GM23338 (cell line): ENCODE results near the gene NXN.

Experiments
- CREB1 ChIP-seq: fragments of 250-450 bp; sonication (Bioruptor Pico); IDR thresholded peaks from 2 replicates; pipeline ENCODE4 v1.5.0; 2020; ENCODE audit warnings: low read depth, mild to moderate bottlenecking, moderate library complexity
- CTCF ChIP-seq, 2 experiments: fragments of 200-600 bp in 1 of 2; sonication (generic) in 1 of 2; conservative IDR thresholded peaks; 2 replicates each; pipeline versions ENCODE4 v1.5.1 to v1.6.1; 2016 to 2017; ENCODE audit warnings: antibody characterized with exemption in 2 of 2, low read depth in 2 of 2, mild to moderate bottlenecking in 2 of 2, moderate library complexity in 1 of 2
- ETS1 ChIP-seq: IDR thresholded peaks from 2 replicates; pipeline ENCODE4 v1.6.1; 2016; ENCODE audit warnings: antibody characterized with exemption
- EZH2 ChIP-seq: fragments of 200-600 bp; sonication (generic); IDR thresholded peaks from one replicate; pipeline ENCODE4 v1.8.0; 2017; ENCODE audit warnings: antibody characterized with exemption, mild to moderate bottlenecking, low read depth; ENCODE audit not compliant: unreplicated experiment
- EZH2phosphoT487 ChIP-seq: fragments of 200-600 bp; sonication (generic); IDR thresholded peaks from one replicate; pipeline ENCODE4 v1.8.1; 2018; ENCODE audit warnings: antibody characterized with exemption; ENCODE audit not compliant: unreplicated experiment
- JUNB ChIP-seq: IDR thresholded peaks from one replicate; pipeline ENCODE4 v1.6.1; 2016; ENCODE audit warnings: antibody characterized with exemption; ENCODE audit not compliant: unreplicated experiment
- NANOG ChIP-seq: IDR thresholded peaks from 2 replicates; pipeline ENCODE4 v1.6.1; 2016; ENCODE audit warnings: antibody characterized with exemption, borderline replicate concordance
- POLR2AphosphoS5 ChIP-seq: IDR thresholded peaks from 2 replicates; pipeline ENCODE4 v1.6.1; 2016; ENCODE audit warnings: antibody characterized with exemption, low read depth
- REST ChIP-seq: IDR thresholded peaks from one replicate; pipeline ENCODE4 v1.6.1; 2018; ENCODE audit warnings: antibody characterized with exemption; ENCODE audit not compliant: unreplicated experiment
- STAT1 ChIP-seq: IDR thresholded peaks from one replicate; pipeline ENCODE4 v1.6.1; 2016; ENCODE audit warnings: antibody characterized with exemption; ENCODE audit not compliant: unreplicated experiment
- ZNF114 ChIP-seq: fragments of 250-450 bp; sonication (Bioruptor Pico); IDR thresholded peaks from 2 replicates; pipeline ENCODE4 v1.5.0; 2020; ENCODE audit warnings: mild to moderate bottlenecking, moderate library complexity
- ZNF331 ChIP-seq: fragments of 250-450 bp; sonication (Bioruptor Pico); IDR thresholded peaks from 2 replicates; pipeline ENCODE4 v1.5.0; 2020; ENCODE audit warnings: low read depth, mild to moderate bottlenecking, moderate library complexity
- ZNF462 ChIP-seq: fragments of 250-450 bp; sonication (Bioruptor Pico); IDR thresholded peaks from 2 replicates; pipeline ENCODE4 v1.5.0; 2020; ENCODE audit warnings: mild to moderate bottlenecking, moderate library complexity

GRCh38 chr17:903691-904481, 75.7 kb downstream of the NXN start:
- no peak for TF ChIP-seq CTCF (conservative IDR thresholded peaks at IDR 0.05; ENCODE audit: low read depth in 2 of 2)
- TF ChIP-seq EZH2: no peak
- no peak for TF ChIP-seq POLR2AphosphoS5
- no peak for TF ChIP-seq CREB1 (CRISPR knock-in tag)
- no peak for TF ChIP-seq ETS1
- TF ChIP-seq JUNB: no peak
- TF ChIP-seq EZH2phosphoT487: no peak
- no peak for TF ChIP-seq REST
- TF ChIP-seq STAT1: no peak
- TF ChIP-seq ZNF331 (CRISPR knock-in tag): no peak
- no peak for TF ChIP-seq NANOG
- no peak for TF ChIP-seq ZNF114
- TF ChIP-seq ZNF462 (CRISPR knock-in tag): no peak
